HG02571 (cell line): Measurements from ENCODE around the gene PTGR2.
"Not testable (repeated sequence)": the region's sequence is repeated elsewhere in the genome, so short reads cannot be mapped to it uniquely, and the experiment has no call there.

Experiments used
- ATAC-seq: cut with Tn5 transposase; IDR thresholded peaks from one replicate; pipeline ENCODE4 v1.9.1; 2021; ENCODE audit warnings: mild to moderate bottlenecking, moderate library complexity; ENCODE audit not compliant: unreplicated experiment

Gene PTGR2

DNA sequence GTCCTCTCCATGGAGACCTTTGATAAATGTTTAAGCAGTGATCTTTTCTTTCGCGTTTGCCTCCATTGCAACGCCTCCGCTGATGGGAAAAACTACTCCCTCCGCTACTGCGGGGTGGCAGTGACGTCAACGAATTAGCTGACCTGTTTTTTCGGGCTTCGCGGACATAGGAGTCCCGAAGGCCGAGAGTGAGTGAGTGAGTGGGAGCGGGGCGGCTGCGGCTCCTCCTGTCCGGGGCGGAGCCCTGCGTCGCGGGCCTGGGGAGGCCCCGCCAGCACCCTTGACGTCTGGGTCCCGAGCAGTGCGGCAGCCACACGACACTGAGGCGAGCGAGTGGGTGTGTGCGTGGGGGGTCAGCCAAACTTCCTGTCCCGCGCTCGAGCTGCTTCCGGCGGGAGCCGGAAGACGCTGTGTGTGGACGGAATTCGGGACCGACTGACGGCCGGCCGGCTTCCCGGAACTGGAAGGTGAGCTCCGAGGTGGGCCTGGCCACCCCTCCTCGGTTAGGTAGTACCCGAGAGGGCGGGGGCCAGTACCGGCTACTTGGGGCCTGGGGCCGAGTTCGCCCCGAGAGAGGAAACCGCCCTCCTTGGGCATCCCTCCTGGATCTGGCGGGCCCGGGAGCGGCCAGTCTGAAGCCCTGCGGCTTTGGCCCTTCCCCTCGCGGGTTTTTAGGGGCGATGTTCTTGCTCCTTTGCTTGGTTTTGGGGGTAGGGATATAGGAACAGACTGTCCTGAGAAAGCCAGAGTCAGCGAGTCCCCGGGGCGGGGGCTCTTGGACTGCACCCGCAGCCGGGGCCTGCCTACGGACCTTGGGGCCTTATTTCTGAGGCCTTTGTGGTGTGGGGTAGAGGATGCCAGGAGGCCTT lies 35.1 kb downstream of the PTGR2 start, which contains the start of gene ZNF410:
Gene ZNF410, plus strand, starts transcription at position 411 of the 869 bp plus-strand sequence. CDS start 5,317 bp downstream, outside the sequence.
- ATAC-seq = peak; percentile 95

DNA sequence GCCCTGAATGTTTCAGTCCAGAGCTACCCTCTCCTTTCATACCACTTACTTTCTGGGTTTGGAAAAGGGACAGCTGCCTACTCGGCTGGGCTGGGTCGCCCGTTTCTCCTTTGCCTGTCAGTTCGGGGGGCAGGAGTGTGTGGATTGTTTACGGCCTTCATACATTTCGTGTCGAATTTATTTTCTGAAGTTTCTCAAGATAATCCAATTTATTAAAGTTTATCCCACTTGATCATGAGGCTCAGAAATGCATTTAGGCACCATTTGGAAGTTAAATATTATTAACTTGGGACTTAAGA lies 35.6 kb downstream of the PTGR2 start:
- no peak for ATAC-seq

DNA sequence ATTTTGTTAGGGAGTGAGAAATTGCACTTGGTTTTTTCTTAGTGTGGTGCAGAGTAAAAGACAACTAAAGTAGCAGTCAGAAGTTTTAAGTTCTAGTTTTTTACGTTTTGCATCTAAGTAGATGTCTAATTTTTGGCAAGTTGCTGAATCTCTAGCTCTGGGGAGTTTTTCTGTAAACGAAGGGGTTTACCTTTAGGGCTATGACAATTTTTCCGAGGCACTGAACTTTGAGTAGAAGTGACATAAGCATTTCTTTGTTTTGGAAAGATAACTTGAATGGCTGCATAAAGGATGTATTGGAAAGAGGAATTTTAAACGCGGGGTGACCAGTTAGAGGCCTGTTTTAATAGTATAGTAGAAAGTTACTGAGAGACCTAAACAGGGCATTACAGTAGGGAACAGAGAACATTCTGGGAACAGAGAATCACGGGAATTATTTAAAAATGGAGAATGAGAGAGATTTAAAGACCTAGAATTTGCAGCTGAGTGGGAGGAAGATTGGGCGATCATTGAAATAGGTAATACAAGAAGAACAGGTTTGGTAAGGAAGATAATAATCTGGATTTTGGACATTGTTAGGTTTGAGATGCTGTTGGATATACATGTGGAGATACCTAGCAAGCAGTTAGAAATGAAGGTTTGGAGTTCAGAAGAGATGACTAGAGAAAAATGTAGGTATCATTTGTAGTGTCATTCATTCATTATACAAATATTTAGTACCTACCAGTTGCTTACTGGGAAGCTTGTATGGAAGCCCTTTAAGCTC lies 36.2 kb downstream of the PTGR2 start:
- ATAC-seq = no peak

DNA sequence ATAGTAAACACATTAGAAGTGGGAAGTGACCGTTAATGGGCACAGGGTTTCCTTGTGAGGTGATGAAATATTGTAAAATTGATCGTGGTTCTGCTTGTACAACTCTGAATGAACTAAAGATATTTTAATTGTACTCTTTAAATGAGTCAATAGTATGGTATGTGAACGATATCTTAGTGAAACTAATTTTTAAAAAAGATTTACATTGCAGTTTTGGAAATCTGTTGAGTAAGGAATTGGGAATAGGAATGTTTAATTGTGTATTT lies 36.8 kb downstream of the PTGR2 start:
- no peak for ATAC-seq

DNA sequence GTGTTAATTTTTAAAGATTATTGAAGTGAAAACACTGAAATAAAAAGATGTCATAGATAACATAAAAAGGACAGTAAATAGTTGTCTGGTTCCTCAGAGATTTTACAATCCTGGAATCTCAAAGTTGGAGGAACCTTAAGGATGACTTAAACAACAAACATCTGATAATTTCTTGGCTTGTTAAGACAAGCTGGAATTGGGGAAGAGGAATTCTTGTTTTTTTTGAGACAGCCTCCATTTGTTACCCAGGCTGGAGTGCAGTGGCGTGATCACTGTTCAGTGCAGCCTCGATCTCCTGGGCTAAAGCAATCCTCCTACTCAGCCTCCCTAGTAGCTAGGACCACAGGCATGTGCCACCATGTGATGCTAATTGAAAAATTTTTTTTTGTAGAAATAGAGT lies 37.3 kb downstream of the PTGR2 start:
- ATAC-seq = no peak

DNA sequence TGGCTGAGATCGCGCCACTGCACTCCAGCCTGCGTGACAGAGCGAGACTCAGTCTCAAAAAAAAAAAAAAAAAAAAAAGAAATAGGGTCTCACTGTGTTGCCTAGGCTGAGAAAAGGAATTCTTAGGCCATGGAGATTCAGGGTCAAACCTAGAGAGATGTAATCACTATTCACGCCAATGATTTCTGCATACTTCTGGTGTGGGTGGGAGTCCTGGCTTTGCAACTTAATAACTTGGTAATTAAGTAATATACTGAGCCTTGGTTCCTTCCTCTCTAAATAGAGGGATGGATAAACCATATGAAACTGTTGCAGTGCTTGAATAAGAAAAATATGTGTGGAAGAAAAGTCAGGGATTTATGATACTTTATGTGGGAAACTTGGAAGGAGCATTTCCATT lies 37.7 kb downstream of the PTGR2 start:
- ATAC-seq = no peak

DNA sequence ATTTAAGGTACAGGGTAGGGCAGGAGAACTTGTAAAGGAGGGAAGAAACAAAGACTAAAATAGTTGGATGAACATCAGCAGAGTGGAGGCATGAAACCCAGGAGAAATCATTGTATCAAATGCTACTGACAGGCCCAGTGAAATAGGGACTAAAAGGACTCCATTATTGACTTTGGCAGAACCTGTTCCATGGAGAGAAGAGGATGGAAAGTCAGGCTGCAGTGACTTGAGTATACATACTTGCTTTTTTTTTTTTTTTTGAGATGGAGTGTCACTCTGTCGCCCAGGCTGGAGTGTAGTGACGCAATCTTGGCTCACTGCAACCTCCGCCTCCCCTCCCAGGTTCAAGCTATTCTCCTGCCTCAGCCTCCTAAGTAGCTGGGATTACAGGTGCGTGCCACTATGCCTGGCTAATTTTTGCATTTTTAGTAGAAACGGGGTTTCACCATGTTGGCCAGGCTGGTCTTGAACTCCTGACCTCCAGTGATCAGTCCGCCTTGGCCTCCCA lies 42.6 kb downstream of the PTGR2 start:
- not testable (repeated sequence) for ATAC-seq

DNA sequence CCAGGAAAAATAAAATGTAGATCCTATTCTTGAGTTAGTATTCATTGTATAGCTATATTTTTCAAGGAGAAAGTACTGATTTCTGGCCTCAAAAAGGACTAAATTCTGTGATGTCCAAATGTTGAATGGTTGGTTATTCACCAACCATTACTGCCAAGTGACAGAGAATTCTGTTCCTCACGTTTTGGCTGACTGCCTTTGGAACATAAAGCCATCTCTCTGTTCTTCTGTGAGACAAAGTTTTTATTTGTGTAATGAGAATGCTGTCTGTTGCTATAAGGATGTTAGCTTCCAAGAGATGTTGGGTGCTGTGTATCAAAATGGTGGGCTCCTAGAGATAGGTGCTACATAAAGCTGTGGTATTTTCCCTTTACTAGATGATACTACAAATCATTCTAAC lies 44.3 kb downstream of the PTGR2 start:
- ATAC-seq = no peak

DNA sequence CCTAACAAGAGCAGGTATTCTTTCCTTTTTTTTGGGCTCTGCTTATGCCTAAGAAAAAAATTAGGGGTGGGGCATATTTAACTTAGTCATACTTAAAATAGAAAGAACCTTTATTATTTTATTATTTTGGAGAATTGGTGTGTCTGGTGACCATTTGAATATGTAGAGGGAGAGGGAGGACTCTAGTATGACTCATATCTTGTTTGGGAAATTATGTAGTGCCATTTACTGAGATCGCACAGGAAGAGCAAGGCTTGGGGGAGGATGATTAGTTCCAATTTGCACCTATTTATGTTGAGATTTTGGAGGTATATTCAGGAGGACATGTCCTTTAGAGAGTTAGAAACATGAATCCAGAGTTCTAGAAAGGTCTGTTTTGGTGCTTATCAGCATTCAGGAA lies 44.9 kb downstream of the PTGR2 start:
- ATAC-seq = no peak

DNA sequence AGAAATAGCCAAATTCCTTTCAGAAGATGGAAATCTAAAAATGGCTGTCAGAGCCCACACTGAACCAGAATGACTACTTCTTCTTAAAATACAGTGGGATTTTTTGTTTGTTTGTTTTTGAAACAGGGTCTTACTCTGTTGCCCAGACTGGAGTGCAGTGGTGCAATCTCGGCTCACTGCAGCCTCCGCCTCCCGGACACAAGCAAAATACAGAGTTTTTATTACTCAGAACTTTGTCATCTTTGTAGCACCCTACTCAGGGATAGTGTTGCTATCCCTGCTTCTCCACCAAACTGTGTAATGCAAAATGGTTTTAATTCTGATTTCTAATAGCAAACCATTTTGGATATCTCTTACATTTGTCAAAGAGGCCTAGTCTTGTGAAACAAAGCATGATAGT lies 51.4 kb downstream of the PTGR2 start:
- ATAC-seq = no peak

DNA sequence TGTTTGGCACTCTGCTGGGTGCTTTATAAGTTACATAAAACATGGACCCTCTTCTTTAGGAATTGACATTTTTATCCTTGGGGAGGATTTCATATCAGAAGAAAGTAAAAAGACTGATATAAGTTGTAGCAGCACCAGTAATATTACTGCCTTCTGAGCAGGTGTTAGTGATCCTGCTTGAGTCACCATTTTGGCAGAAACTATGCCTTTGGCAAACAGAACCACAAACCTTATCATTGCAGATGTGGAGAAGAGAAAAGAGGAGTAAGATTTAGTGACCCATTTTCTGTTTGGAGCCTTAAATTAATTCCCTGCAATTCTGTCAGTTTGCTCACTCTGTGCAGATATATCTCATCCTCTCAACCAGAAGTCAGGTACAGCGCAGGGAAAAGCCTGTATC lies 58.0 kb downstream of the PTGR2 start:
- ATAC-seq = no peak

DNA sequence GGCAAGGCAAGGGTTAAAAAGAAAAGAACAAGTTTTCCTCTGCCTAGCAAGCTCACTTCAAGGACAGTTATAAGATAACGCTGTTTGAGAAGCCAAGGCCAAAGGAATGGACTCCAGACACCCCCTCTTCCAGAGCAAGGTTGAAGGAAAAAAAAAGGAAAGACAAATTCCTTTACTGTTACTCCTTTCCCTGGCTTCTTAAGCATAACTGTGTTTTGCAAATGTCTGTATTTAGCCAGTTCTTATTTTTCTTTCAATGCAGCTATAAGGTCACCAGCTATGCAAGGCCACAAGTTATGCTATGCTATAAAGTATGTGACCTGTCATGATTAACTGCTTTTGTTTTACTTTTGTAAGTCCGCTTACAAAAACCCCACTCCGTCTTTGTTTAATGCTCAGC lies 61.6 kb downstream of the PTGR2 start:
- no peak for ATAC-seq

DNA sequence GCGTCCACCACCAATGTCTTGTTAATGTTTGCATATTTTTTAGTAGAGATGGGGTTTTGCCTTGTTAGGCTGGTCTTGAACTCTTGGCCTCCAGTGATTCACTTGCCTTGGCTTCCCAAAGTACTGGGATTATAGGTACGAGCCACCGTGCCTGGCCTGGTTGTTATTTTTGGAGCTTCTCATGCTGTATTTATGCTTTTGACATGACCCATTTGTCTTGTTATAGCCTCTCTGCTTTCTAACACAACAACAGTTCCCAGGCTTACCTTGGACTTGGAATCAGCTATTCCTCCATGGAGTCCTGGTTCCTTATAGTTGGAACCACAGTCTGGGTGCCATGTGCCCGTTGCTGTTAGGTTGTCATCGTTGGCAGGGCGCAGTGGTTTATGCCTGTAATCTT lies 64.7 kb downstream of the PTGR2 start:
- no peak for ATAC-seq

DNA sequence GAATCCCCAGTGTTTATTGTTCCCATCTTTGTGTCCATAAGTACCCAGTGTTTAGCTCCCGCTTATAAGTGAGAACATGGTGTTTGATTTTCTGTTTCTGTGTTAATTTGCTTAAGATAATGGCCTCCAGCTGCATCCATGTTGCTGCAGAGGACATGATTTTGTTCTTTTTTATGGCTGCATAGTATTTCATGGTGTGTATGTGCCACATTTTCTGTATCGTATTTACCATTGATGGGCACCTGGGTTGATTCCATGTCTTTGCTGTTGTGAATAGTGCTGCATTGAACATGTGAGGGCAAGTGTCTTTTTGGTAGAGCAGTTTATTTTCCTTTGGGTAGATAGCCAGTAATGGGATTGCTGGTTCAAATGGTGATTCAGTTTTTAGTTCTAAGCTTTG lies 67.8 kb downstream of the PTGR2 start:
- ATAC-seq = not testable (repeated sequence)

DNA sequence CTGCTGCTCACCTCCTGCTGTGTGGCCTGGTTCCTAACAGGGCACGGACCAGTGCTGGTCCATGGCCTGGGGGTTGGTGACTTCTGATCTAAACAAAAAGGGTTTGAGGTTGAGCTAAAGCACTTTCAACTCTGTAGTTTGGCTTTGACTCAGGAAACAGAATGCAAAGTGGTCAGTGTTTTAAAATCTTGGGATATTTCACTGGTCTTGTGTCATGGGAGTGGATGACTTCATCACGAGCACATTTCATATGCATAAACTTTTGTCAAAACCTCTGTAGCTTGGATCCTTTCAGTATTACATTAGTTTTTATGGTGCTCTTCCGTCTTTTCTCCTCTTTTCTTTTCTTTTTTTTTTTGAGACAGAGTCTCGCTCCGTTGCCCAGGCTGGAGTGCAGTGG lies 72.7 kb downstream of the PTGR2 start:
- ATAC-seq = no peak
